SK-N-SH treated with all-trans-retinoic acid at 6 μM for 48 hours (cell line): Measurements from ENCODE around the gene PMVK.
"Not testable (repeated sequence)": the region's sequence is repeated elsewhere in the genome, so short reads cannot be mapped to it uniquely, and the experiment has no call there.

Experiments used
- ATAC-seq: fragments of 200-7000 bp; cut with Tn5 transposase; 3 replicates; pipeline ENCODE4 v1.9.1; 2020; ENCODE audit warnings: mild to moderate bottlenecking, moderate library complexity
- ARNTL ChIP-seq: fragments of 450-650 bp; formaldehyde crosslinking; IDR thresholded peaks from 2 replicates; pipeline ENCODE4 v1.5.0; 2020; ENCODE audit warnings: low read depth, mild to moderate bottlenecking, moderate library complexity, borderline replicate concordance
- BACH2 ChIP-seq: fragments of 250-450 bp; sonication (Bioruptor Pico); IDR thresholded peaks from 2 replicates; pipeline ENCODE4 v1.9.0; 2021; ENCODE audit warnings: mild to moderate bottlenecking, borderline replicate concordance
- ESRRG ChIP-seq: fragments of 250-450 bp; sonication (Bioruptor Pico); IDR thresholded peaks from 2 replicates; pipeline ENCODE4 v1.6.1; 2021; ENCODE audit warnings: mild to moderate bottlenecking
- GLIS3 ChIP-seq: fragments of 250-450 bp; sonication (Bioruptor Pico); IDR thresholded peaks from 2 replicates; pipeline ENCODE4 v1.5.0; 2020; ENCODE audit warnings: mild to moderate bottlenecking, moderate library complexity
- ISL1 ChIP-seq: fragments of 250-450 bp; sonication (Bioruptor Pico); IDR thresholded peaks from 2 replicates; pipeline ENCODE4 v2.1.2; 2022; ENCODE audit warnings: mild to moderate bottlenecking, moderate library complexity
- OSR1 ChIP-seq: fragments of 250-450 bp; sonication (Bioruptor Pico); IDR thresholded peaks from 2 replicates; pipeline ENCODE4 v1.8.0; 2022; ENCODE audit warnings: moderate library complexity, mild to moderate bottlenecking, inconsistent platforms
- PPARA ChIP-seq: fragments of 250-450 bp; sonication (Bioruptor Pico); IDR thresholded peaks from 2 replicates; pipeline ENCODE4 v1.5.0; 2020; ENCODE audit warnings: mild to moderate bottlenecking, borderline replicate concordance
- RARB ChIP-seq: fragments of 250-450 bp; sonication (Bioruptor Pico); IDR thresholded peaks from 2 replicates; pipeline ENCODE4 v1.8.0; 2021; ENCODE audit warnings: mild to moderate bottlenecking, moderate library complexity
- SNAI2 ChIP-seq: fragments of 250-450 bp; sonication (Bioruptor Pico); IDR thresholded peaks from 2 replicates; pipeline ENCODE4 v1.5.0; 2020; ENCODE audit warnings: mild to moderate bottlenecking, moderate library complexity
- TCF4 ChIP-seq: fragments of 250-450 bp; sonication (Bioruptor Pico); IDR thresholded peaks from 2 replicates; pipeline ENCODE4 v1.8.0; 2021; ENCODE audit warnings: mild to moderate bottlenecking, moderate library complexity, borderline replicate concordance
- TOX ChIP-seq: fragments of 250-450 bp; sonication (Bioruptor Pico); IDR thresholded peaks from 2 replicates; pipeline ENCODE4 v1.8.0; 2021; ENCODE audit warnings: mild to moderate bottlenecking, moderate library complexity, borderline replicate concordance
- ZC3H10 ChIP-seq: fragments of 250-450 bp; sonication (Bioruptor Pico); IDR thresholded peaks from 2 replicates; pipeline ENCODE4 v1.5.1; 2021; ENCODE audit warnings: mild to moderate bottlenecking, moderate library complexity
- ZFP3 ChIP-seq: fragments of 250-450 bp; sonication (Bioruptor Pico); IDR thresholded peaks from 2 replicates; pipeline ENCODE4 v1.5.0; 2020; ENCODE audit warnings: mild to moderate bottlenecking, moderate library complexity
- ZFP30 ChIP-seq: fragments of 450-650 bp; formaldehyde crosslinking; IDR thresholded peaks from 2 replicates; pipeline ENCODE4 v1.5.0; 2022; ENCODE audit warnings: mild to moderate bottlenecking, moderate library complexity
- ZNF565 ChIP-seq: fragments of 450-650 bp; formaldehyde crosslinking; conservative IDR thresholded peaks from 2 replicates; pipeline ENCODE4 v1.5.0; 2020; ENCODE audit warnings: low read depth, mild to moderate bottlenecking, moderate library complexity
- ZNF70 ChIP-seq: fragments of 450-650 bp; formaldehyde crosslinking; IDR thresholded peaks from 2 replicates; pipeline ENCODE4 v1.5.0; 2020; ENCODE audit warnings: mild to moderate bottlenecking, moderate library complexity
- TF ChIP-seq, protein P1 (sequence below): fragments of 250-450 bp; sonication (Bioruptor Pico); IDR thresholded peaks from 2 replicates; pipeline ENCODE4 v1.5.1; 2021; ENCODE audit warnings: mild to moderate bottlenecking, moderate library complexity
- TF ChIP-seq, protein P2 (sequence below): fragments of 250-450 bp; sonication (Bioruptor Pico); IDR thresholded peaks from 2 replicates; pipeline ENCODE4 v1.8.0; 2021; ENCODE audit warnings: low read depth, mild to moderate bottlenecking, moderate library complexity, borderline replicate concordance
- TF ChIP-seq, protein P3 (sequence below): fragments of 250-450 bp; sonication (Bioruptor Pico); IDR thresholded peaks from 2 replicates; pipeline ENCODE4 v1.5.0; 2020; ENCODE audit warnings: mild to moderate bottlenecking, moderate library complexity

PMVK gene

DNA sequence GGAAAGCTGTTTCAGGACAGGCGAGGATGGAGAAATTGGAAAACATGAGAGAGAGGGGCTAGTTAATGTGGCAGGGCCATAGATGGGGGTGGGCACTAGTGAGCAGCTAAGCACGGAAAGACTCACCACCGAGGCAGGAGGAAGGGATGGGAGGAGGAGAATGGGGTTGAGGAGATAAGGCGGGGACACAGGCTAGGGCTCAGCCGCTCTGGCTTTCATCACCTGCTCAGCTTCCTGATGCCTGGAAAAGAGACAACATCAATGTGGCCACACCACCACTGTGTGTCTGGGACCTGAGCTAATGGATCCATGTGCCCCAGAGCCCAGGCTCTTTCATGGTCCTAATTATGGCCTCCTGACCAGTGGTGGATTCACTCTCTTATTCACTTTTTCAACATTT is 27.6 kb downstream of the PMVK start (continued):
- TF ChIP-seq, protein P1, sequence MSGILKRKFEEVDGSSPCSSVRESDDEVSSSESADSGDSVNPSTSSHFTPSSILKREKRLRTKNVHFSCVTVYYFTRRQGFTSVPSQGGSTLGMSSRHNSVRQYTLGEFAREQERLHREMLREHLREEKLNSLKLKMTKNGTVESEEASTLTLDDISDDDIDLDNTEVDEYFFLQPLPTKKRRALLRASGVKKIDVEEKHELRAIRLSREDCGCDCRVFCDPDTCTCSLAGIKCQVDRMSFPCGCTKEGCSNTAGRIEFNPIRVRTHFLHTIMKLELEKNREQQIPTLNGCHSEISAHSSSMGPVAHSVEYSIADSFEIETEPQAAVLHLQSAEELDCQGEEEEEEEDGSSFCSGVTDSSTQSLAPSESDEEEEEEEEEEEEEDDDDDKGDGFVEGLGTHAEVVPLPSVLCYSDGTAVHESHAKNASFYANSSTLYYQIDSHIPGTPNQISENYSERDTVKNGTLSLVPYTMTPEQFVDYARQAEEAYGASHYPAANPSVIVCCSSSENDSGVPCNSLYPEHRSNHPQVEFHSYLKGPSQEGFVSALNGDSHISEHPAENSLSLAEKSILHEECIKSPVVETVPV (CRISPR knock-in tag): no peak
- no peak for TF ChIP-seq PPARA (CRISPR knock-in tag)
- TF ChIP-seq ZNF565 (CRISPR knock-in tag): no peak
- no peak for TF ChIP-seq TCF4 (CRISPR knock-in tag)
- no peak for TF ChIP-seq GLIS3 (CRISPR knock-in tag)
- TF ChIP-seq ARNTL (CRISPR knock-in tag): no peak
- no peak for TF ChIP-seq TOX (CRISPR knock-in tag)
- TF ChIP-seq ESRRG (CRISPR knock-in tag): no peak
- no peak for TF ChIP-seq ISL1 (CRISPR knock-in tag)
- TF ChIP-seq ZFP30 (CRISPR knock-in tag): no peak
- TF ChIP-seq, all 23 proteins: peak for 0

- ATAC-seq: not testable (repeated sequence)
Observed at GRCh38 chr1:154908129-154908528, 28.4 kb downstream of the PMVK start.

DNA sequence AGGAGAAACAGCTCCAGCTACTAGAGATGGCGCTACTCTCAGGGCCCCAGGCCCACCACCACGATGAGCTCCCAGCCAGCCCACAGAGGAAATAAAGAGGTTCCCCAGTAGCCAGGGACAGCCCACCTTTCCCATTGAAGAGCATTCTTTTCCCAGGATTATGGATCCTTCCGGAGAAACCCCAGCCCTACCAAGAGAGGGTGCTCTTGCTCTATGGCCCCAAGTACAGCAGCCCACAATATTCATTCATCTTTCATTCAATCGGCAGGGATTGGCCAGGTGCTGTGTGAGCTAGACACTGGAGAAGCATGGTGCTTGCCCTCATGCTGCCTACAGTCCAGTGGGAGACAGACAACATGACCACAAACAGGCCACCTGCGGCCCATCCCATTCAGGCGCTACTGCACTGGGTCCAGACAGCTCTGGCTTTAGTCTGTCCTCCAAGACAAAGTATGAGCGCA is 29.9 kb downstream of the PMVK start:
- TF ChIP-seq ARNTL (CRISPR knock-in tag): no peak
- no peak for TF ChIP-seq TOX (CRISPR knock-in tag)
- TF ChIP-seq OSR1 (CRISPR knock-in tag): no peak
- TF ChIP-seq RARB (CRISPR knock-in tag): no peak
- TF ChIP-seq SNAI2: no peak
- TF ChIP-seq PPARA (CRISPR knock-in tag): no peak
- no peak for TF ChIP-seq BACH2 (CRISPR knock-in tag)
- TF ChIP-seq ZC3H10 (CRISPR knock-in tag): no peak
- TF ChIP-seq ESRRG (CRISPR knock-in tag): no peak
- no peak for ATAC-seq

- no peak for TF ChIP-seq ARNTL (CRISPR knock-in tag)
- TF ChIP-seq, protein P2, sequence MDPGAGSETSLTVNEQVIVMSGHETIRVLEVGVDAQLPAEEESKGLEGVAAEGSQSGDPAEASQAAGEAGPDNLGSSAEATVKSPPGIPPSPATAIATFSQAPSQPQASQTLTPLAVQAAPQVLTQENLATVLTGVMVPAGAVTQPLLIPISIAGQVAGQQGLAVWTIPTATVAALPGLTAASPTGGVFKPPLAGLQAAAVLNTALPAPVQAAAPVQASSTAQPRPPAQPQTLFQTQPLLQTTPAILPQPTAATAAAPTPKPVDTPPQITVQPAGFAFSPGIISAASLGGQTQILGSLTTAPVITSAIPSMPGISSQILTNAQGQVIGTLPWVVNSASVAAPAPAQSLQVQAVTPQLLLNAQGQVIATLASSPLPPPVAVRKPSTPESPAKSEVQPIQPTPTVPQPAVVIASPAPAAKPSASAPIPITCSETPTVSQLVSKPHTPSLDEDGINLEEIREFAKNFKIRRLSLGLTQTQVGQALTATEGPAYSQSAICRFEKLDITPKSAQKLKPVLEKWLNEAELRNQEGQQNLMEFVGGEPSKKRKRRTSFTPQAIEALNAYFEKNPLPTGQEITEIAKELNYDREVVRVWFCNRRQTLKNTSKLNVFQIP (CRISPR knock-in tag): no peak
- TF ChIP-seq ZFP3 (CRISPR knock-in tag): no peak
- TF ChIP-seq ZC3H10 (CRISPR knock-in tag): no peak
- TF ChIP-seq ZNF70: no peak
- TF ChIP-seq, all 23 proteins: peak for 0
- no peak for ATAC-seq
Observed at GRCh38 chr1:154902938-154903566, 33.5 kb downstream of the PMVK start.

- ATAC-seq: no peak
- TF ChIP-seq, protein P3, sequence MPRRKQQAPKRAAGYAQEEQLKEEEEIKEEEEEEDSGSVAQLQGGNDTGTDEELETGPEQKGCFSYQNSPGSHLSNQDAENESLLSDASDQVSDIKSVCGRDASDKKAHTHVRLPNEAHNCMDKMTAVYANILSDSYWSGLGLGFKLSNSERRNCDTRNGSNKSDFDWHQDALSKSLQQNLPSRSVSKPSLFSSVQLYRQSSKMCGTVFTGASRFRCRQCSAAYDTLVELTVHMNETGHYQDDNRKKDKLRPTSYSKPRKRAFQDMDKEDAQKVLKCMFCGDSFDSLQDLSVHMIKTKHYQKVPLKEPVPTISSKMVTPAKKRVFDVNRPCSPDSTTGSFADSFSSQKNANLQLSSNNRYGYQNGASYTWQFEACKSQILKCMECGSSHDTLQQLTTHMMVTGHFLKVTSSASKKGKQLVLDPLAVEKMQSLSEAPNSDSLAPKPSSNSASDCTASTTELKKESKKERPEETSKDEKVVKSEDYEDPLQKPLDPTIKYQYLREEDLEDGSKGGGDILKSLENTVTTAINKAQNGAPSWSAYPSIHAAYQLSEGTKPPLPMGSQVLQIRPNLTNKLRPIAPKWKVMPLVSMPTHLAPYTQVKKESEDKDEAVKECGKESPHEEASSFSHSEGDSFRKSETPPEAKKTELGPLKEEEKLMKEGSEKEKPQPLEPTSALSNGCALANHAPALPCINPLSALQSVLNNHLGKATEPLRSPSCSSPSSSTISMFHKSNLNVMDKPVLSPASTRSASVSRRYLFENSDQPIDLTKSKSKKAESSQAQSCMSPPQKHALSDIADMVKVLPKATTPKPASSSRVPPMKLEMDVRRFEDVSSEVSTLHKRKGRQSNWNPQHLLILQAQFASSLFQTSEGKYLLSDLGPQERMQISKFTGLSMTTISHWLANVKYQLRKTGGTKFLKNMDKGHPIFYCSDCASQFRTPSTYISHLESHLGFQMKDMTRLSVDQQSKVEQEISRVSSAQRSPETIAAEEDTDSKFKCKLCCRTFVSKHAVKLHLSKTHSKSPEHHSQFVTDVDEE: no peak
- TF ChIP-seq PPARA (CRISPR knock-in tag) (no peak), OSR1 (CRISPR knock-in tag) (no peak), ARNTL (CRISPR knock-in tag) (no peak), ISL1 (CRISPR knock-in tag) (no peak), ZNF565 (CRISPR knock-in tag) (no peak), SNAI2 (no peak), TCF4 (CRISPR knock-in tag) (no peak)
Observed at GRCh38 chr1:154901591-154901990, 34.9 kb downstream of the PMVK start.
